Pulmonary artery endothelial cell (primary cell): ENCODE results near the gene CBX4. TPM values are rescaled to one million over a fixed set of nuclear protein-coding genes. Genes with fewer than 3 reads are reported as not detected.

Experiments
- DNase-seq: peaks from one replicate; pipeline ENCODE4 v3.0.0-alpha.2; 2011; ENCODE audit warnings: low read depth, low spot score
- total RNA-seq: library from RNA; depleted of rRNA; stranded (reverse); fragments of >200 nt; gene quantifications from 2 replicates; pipeline ENCODE4 v1.2.3, GENCODE V29; 2014

Gene CBX4
- total RNA-seq, 1 donor from 2014 or later, result 7.6 TPM

DNA sequence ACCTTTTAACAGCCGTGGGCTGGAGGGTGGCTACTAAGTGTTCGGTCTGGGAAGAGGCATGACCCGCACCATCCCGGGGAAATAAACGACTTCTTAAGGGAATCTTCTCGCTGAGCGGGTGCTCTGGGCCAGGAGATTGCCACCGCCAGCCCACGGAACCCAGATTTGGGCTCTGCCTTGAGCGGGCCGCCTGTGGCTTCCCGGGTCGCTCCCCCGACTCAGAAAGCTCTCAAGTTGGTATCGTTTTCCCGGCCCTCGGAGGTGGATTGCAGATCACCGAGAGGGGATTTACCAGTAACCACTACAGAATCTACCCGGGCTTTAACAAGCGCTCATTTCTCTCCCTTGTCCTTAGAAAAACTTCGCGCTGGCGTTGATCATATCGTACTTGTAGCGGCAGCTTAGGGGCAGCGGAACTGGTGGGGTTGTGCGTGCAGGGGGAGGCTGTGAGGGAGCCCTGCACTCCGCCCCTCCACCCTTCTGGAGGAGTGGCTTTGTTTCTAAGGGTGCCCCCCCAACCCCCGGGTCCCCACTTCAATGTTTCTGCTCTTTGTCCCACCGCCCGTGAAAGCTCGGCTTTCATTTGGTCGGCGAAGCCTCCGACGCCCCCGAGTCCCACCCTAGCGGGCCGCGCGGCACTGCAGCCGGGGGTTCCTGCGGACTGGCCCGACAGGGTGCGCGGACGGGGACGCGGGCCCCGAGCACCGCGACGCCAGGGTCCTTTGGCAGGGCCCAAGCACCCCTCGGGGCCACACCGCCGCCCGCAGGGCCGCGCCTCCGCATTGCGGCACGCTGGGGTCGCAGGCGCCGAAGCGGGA is 3.6 kb upstream of the CBX4 start:
- DNase-seq, result no peak

DNA sequence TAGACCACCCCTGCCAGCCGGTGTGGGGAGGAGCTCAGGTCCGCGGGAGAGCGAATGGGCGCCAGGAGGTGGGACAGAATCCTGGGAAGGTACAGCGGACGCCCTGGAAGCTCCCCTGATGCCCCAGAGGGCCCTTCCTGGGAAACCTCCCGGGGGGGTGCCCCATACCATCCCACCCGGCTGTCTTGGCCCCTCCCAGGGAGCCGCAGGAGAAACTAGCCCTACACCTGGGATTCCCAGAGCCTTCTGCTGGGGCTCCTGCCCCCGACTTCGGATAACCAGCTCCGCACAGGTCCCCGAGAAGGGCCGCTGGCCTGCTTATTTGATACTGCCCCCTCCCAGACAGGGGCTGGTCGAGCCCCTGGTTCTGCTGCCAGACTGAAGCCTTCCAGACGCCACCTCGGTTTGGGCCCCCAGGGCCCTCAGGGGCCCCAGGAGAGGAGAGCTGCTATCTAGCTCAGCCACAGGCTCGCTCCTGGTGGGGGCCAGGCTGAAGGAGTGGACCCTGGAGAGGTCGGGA is 3.0 kb upstream of the CBX4 start:
- DNase-seq, result no peak

GRCh38 chr17:79841369-79842135 is 2.3 kb upstream of the CBX4 start:
- no peak for DNase-seq

DNA sequence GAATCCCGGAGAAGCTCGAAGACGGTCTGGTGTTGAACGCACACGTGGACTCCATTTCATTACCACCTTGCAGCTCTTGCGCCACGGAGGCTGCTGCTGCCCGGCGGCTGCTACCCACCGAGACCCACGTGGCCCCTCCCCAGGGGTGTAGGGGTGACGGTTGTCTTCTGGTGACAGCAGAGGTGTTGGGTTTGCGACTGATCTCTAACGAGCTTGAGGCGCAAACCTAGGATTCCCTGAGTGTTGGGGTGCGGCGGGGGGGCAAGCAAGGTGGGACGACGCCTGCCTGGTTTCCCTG is 1.7 kb upstream of the CBX4 start:
- no peak for DNase-seq

DNA sequence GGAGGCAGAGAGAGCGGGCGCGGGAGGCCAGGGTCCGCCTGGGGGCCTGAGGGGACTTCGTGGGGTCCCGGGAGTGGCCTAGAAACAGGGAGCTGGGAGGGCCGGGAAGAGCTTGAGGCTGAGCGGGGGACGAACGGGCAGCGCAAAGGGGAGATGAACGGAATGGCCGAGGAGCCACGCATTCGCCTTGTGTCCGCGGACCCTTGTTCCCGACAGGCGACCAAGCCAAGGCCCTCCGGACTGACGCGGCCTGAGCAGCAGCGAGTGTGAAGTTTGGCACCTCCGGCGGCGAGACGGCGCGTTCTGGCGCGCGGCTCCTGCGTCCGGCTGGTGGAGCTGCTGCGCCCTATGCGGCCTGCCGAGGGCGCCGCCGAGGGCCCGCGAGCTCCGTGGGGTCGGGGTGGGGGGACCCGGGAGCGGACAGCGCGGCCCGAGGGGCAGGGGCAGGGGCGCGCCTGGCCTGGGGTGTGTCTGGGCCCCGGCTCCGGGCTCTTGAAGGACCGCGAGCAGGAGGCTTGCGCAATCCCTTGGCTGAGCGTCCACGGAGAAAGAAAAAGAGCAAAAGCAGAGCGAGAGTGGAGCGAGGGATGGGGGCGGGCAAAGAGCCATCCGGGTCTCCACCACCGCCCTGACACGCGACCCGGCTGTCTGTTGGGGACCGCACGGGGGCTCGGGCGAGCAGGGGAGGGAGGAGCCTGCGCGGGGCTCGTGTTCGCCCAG is 1.2 kb upstream of the CBX4 start:
- no peak for DNase-seq

GRCh38 chr17:79838522-79839274 is 542 bp downstream of the CBX4 start:
- DNase-seq, result no peak

- DNase-seq, result no peak
Measured at GRCh38 chr17:79837888-79838521, 1.2 kb downstream of the CBX4 start.

- no peak for DNase-seq
Measured at GRCh38 chr17:79836972-79837887, 2.0 kb downstream of the CBX4 start.

DNA sequence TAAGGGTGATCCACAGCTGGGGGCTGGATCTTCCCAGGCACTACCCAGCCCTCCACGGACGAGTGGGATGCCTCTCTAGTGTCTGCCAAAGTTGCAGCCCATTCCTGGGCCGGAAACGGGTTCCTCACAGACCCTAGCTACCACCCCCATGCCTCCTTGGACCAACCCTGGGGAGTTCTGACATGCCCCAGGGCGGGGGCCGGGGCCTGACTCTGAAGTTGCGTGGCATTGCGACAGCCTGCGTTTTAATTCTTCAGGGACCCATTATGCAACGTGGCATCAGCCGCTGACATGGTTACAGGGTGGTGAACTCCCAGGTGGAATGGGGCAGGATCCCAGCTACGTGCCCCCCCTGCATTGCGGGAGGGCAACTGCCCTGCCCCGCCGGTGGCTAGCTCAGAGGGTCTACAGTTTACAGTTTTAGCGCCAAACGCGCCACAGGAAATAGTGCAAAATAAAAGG is 2.7 kb downstream of the CBX4 start:
- no peak for DNase-seq

DNA sequence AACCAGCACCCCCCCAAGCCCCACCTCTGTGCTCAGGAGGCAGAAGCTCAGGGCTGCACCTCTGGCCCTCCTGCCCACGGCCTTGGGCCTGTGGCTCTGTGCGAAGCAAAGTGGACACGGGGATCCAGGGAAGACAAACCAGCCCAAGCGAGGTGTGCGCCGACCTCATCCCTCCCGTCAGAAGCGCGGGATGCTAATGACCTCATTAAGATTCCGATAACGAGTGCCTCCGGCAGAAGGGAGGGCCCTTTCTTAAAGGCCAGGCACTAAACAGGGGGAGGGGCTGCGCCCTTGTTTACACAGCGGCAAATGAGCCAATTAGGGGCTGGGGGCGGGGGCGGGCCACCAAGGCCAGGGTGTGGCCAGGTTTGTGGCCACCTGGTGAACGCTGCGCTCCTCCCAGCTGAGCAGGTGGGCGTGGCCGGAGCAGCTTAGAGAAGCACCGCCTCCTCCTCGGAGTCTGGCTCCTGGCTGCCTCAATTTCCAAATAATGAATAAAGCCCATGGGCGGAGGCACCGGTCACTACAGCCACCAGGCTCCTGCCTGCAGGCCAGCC is 3.2 kb downstream of the CBX4 start:
- DNase-seq, result no peak

- DNase-seq, result no peak
Measured at GRCh38 chr17:79835470-79835899, 3.8 kb downstream of the CBX4 start.

- no peak for DNase-seq
Measured at GRCh38 chr17:79834565-79835469, 4.4 kb downstream of the CBX4 start.

- DNase-seq, result no peak
Measured at GRCh38 chr17:79833744-79834564, 5.3 kb downstream of the CBX4 start.

DNA sequence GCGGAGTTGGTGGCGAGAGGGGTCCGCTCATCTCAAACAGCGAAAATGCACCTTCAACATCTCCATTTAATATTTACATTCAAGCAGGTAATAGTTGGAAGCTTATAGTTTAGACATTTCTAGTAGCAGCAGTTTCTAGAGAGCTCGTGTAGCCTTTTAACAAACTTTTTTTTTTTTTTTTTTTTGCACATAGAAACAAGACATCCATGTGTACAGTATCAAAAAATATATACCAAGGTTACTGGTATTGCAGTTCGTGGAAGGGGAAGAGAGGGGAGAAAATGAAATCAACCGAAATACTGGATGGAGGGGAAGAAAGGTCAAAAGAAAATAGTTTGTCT is 6.2 kb downstream of the CBX4 start:
- no peak for DNase-seq

- DNase-seq, result no peak
Measured at GRCh38 chr17:79832218-79833109, 6.8 kb downstream of the CBX4 start.
